Testis (tissue), 2 donors: ENCODE data around the gene POMGNT1.
A peak's percentile ranks its signal among the peaks of the same experiment; 100 is the strongest.

Experiments used
- CTCF ChIP-seq, 3 experiments: fragments of 450-650 bp in 2 of 3; fragments of 200-600 bp in 1 of 3; sonication (generic) in 1 of 3; IDR thresholded peaks; one replicate each; pipeline ENCODE4 v1.5.1; 2016 to 2019; ENCODE audit warnings: antibody characterized with exemption in 3 of 3, mild to moderate bottlenecking in 2 of 3, moderate library complexity in 1 of 3
- POLR2A ChIP-seq: fragments of 450-650 bp; IDR thresholded peaks from one replicate; pipeline ENCODE4 v1.6.1; 2017; ENCODE audit warnings: antibody characterized with exemption, mild to moderate bottlenecking, moderate library complexity

- no peak for TF ChIP-seq CTCF (IDR thresholded peaks at IDR 0.05)
- TF ChIP-seq POLR2A: peak; percentile 9
These were observed at the start of gene POMGNT1 for GRCh38 chr1:46197964-46198811.
